RKO (cell line): ENCODE results near the gene HSP90AA1.

Experiments used
- DNase-seq: peaks from one replicate; pipeline ENCODE4 v3.0.0-alpha.2; 2016; ENCODE audit warnings: low spot score

The HSP90AA1 gene

GRCh38 chr14:102039157-102039556 is 47.7 kb downstream of the HSP90AA1 start:
- no peak for DNase-seq

DNA sequence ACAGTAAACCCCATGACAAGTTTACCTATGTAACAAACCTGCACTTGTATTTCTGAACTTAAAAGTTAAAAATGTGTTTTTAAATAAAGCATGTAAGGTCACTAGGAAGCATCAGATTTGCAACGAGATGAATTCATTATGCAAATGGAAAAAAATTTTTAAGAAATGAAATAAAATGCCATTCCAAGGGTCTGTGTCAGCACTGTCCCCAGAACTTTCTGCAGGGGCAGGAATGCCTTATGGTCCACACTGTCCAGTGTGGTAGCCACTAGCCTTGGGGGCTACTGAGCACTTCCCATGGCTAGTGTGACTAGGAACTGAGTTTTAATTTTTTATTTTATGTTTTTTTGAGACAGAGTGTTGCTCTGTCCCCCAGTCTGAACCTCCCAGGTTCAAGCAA is 49.2 kb downstream of the HSP90AA1 start:
- DNase-seq, result no peak

- DNase-seq, result no peak
These were observed 50.9 kb downstream of the HSP90AA1 start for GRCh38 chr14:102035914-102036313.

DNA sequence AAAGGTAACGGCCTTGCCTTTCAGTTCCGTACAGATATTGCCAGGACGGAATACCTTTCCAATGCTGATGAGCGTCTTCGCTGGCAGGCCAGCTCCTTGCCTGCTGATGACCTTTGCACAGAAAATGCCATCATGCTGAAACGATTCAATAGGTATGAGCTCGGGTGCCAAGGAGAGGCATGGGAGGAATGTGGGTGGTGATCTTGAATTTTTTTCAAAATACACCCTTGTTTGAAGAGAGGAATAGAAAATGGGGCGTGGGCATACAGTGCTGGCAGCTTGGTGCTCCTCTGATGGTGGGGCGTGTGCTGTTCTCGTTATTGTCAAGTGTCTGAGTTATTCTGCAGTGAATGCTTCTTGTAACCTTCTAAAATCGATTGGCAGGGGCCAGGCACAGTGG is 52.5 kb downstream of the HSP90AA1 start:
- DNase-seq, result no peak

DNA sequence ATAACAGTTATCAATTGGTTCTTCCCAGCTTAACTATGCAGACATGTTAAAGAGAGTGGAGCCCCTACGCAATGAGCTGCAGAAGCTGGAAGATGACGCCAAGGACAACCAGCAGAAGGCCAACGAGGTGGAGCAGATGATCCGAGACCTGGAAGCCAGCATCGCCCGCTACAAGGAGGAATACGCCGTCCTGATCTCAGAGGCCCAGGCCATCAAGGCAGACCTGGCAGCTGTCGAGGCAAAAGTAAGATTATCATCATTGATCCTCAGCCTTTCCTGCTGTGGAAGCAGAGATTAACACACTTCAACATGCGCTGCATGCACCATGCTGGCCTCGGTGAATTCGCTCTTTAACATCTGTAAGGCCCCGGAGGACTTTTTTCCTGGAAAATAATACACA is 53.6 kb downstream of the HSP90AA1 start:
- no peak for DNase-seq
